ENCODE measurements around the gene CDK9.

Gene CDK9

DNA sequence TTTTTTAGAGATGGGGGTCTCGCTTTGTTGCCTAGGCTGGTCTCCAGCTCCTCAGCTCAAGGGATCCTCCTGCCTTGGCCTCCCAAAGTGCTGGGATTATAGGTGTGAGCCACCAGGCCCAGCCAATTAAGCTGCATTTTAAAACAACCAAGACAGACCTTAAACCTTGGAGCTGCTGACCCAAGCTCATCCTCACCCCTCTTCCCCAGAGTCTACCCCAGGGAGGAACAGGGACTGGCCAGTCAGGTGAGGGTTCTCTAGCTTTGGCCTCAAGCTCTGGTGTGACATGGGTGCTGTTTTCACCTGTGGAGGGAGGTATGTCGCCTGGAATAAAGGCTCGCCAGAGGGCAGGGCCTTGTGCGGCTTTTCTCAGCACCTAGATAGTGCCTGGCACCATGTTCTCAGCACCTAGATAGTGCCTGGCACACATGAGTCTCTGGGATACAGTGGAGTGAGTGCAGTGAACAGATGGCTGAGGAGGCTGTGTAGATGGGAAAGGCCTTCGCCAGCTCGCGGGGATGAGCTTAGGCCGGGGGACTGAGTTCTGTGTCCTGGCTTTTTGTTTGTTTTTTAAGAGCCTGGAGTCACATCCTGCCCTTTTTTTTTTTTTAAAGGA, 7.4 kb downstream of the CDK9 start:
- peaks cover 9% of the 10 kb centered on the region for H3K4me1 ChIP-seq (ENCODE audit: control insufficient read depth, insufficient read depth, low read length)
- no peak overlapping the region for H3K4me3 ChIP-seq (ENCODE audit: low read length in 2 of 2)
- no peaks in the 10 kb centered on the region for H3K27me3 ChIP-seq (ENCODE audit: control insufficient read depth in 1 of 2, insufficient read depth in 2 of 2, low read length in 2 of 2)
- H3K27ac ChIP-seq (ENCODE audit: low read length) = no peak overlapping the region
- peaks cover 28 to 35% of the 10 kb centered on the region in 2 donors for H3K36me3 ChIP-seq (ENCODE audit: control insufficient read depth in 2 of 2, insufficient read depth in 2 of 2, low read length in 2 of 2)
- H3K9me3 ChIP-seq (ENCODE audit: control insufficient read depth in 2 of 2, low read length in 2 of 2) = no peaks in the 10 kb centered on the region
- H3K9ac ChIP-seq (ENCODE audit: low read length in 2 of 2) = peak overlapping the region in 1 of 2 donors; percentile 21

DNA sequence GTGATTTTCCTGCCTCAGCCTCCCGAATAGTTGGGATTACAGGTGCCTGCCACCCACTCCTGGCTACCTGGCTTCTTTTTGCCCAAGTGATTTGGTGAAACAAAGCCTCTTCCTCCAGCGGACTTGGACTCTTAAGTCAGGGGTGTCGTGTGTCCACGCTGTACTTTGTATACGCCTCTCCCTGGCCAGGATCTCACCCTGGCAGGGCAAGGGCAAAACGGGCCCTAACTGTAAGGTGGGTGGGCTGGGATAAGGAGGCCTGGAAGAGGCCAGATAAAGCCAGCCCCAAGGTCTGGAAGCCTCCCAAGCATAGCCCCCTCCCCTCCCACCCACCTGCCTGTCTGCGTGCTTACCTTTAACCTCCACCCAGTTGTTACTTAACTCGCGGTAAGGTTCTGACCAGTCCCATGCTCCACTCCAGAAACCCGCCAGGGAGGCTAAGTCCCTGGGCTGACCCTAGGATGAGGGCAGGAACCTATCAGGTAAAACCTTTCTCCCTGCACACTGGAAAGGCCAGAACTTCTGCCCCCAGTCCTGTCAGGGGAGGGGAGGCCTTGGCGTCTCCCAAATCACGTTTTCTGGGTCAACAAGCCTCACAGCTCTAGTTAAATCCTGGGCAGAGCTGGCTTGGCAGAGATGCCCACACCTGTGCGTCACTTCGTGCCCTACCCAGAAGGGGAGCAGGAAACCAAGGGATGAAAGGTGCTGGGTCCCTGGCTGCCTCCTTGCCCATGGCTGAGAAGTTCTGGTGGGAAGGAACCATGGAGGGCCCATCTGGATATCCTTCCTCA, 8.4 kb downstream of the CDK9 start:
- H3K36me3 ChIP-seq (ENCODE audit: control insufficient read depth in 2 of 2, insufficient read depth in 2 of 2, low read length in 2 of 2) = peaks cover 18 to 26% of the 10 kb centered on the region in 2 donors
- H3K4me3 ChIP-seq (ENCODE audit: low read length in 2 of 2) = no peak overlapping the region
- no peak overlapping the region for H3K27ac ChIP-seq (ENCODE audit: low read length)
- H3K27me3 ChIP-seq (ENCODE audit: control insufficient read depth in 1 of 2, insufficient read depth in 2 of 2, low read length in 2 of 2) = no peaks in the 10 kb centered on the region
- H3K4me1 ChIP-seq (ENCODE audit: control insufficient read depth, insufficient read depth, low read length) = peaks cover 9% of the 10 kb centered on the region
- H3K9me3 ChIP-seq (ENCODE audit: control insufficient read depth in 2 of 2, low read length in 2 of 2) = no peaks in the 10 kb centered on the region
- no peak overlapping the region for H3K9ac ChIP-seq (ENCODE audit: low read length in 2 of 2)

DNA sequence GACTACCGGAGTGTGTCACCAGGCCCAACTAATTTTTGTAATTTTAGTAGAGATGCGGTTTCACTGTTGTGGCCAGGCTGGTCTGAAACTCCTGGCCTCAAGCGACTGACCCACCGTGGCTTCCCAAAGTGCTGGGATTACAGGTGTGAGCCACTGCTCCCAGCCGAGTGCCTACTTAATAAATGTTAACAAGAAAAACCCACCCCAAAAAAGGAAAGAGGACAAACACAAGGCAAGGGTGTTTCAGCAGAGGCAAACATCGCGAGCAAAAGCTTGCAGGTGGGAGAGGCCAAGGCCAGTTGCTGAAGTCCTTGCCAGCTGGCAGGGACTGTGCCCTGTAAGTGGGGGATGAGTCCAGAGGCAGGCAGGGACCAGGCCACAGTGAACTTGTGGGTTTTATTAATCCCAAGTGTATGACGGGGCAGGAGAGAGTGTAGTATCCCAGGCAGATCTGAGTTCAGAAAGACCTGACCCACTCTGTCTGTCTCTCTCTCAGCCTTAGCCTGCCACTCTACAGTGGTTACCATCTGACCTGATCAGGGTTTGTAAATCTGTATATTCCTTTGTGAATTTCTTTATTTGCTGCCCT, 10.5 kb downstream of the CDK9 start:
- H3K27ac ChIP-seq (ENCODE audit: low read length) = no peak overlapping the region
- no peak overlapping the region for H3K4me3 ChIP-seq (ENCODE audit: low read length in 2 of 2)
- H3K9me3 ChIP-seq (ENCODE audit: control insufficient read depth in 2 of 2, low read length in 2 of 2) = no peaks in the 10 kb centered on the region
- no peak overlapping the region for H3K9ac ChIP-seq (ENCODE audit: low read length in 2 of 2)
- H3K36me3 ChIP-seq (ENCODE audit: control insufficient read depth in 2 of 2, insufficient read depth in 2 of 2, low read length in 2 of 2) = peaks cover 0 to 10% of the 10 kb centered on the region in 2 donors
- H3K4me1 ChIP-seq (ENCODE audit: control insufficient read depth, insufficient read depth, low read length) = peaks cover 9% of the 10 kb centered on the region
- no peaks in the 10 kb centered on the region for H3K27me3 ChIP-seq (ENCODE audit: control insufficient read depth in 1 of 2, insufficient read depth in 2 of 2, low read length in 2 of 2)

DNA sequence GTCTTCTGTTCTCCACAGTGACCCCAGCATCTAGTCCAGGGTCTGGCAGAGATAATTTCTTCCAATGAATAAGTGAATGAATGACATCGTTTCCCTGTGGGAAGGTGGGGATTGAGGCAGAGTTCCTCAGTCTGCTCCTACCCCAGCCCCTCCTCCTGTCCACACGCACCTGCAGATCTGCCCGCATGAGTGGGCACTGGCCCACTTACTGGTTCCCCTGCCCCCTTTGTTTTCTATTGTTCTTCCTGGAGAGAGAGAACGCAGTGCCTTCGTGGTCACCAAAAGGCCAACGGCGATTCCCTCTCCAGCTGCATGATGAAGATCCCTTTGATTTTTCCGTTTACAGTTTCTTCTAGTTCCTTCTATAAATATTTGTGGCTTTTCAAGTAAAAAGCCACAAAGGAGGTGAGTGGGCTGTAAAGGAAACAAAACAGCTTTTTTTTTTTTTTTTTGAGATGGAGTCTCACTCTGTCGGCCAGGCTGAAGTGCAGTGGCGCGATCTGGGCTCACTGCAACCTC, 11.1 kb downstream of the CDK9 start:
- no peak overlapping the region for H3K27ac ChIP-seq (ENCODE audit: low read length)
- H3K9ac ChIP-seq (ENCODE audit: low read length in 2 of 2) = peak overlapping the region in 1 of 2 donors; percentile 29
- H3K9me3 ChIP-seq (ENCODE audit: control insufficient read depth in 2 of 2, low read length in 2 of 2) = no peaks in the 10 kb centered on the region
- H3K4me3 ChIP-seq (ENCODE audit: low read length in 2 of 2) = no peak overlapping the region
- peaks cover 0 to 6% of the 10 kb centered on the region in 2 donors for H3K36me3 ChIP-seq (ENCODE audit: control insufficient read depth in 2 of 2, insufficient read depth in 2 of 2, low read length in 2 of 2)
- peaks cover 10% of the 10 kb centered on the region for H3K4me1 ChIP-seq (ENCODE audit: control insufficient read depth, insufficient read depth, low read length)
- H3K27me3 ChIP-seq (ENCODE audit: control insufficient read depth in 1 of 2, insufficient read depth in 2 of 2, low read length in 2 of 2) = no peaks in the 10 kb centered on the region

DNA sequence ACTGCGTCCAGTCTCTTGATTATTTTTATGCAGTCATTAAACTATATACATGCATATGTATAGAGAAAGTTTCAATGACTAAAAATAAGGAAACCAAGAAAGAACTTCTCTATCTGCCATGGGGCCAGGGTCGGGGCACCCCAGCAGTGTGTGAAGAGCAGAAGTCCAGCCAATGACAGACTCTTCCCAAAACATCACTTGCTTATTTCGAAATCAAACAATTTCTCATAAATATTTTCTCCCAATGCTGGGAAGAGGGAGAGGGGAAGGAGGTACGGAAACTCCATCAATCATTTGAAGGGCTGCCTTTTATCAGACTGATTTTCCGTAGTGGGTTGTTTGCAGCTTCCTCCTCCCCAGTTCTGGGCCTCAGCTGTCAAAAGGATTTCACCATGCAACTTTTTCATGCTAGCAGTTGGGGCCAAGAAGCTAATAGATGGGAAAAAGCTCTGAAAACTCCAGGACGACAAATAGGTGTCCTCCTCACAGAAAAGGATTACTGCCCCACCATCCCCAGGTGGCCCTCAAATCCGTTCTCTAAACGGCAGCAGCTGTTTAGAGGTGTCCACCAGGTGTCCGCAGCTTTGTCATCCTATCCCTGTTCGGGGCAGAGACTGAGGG, 16.2 kb downstream of the CDK9 start:
- Histone ChIP-seq H3K27me3 (ENCODE audit: control insufficient read depth in 1 of 2, insufficient read depth in 2 of 2, low read length in 2 of 2) (no peaks in the 10 kb centered on the region), H3K9me3 (ENCODE audit: control insufficient read depth in 2 of 2, low read length in 2 of 2) (no peaks in the 10 kb centered on the region), H3K4me1 (ENCODE audit: control insufficient read depth, insufficient read depth, low read length) (peaks cover 29% of the 10 kb centered on the region), H3K9ac (ENCODE audit: low read length in 2 of 2) (peak overlapping the region; percentile 43 to 80), H3K27ac (ENCODE audit: low read length) (peak overlapping the region; percentile 81), H3K4me3 (ENCODE audit: low read length in 2 of 2) (peak overlapping the region; percentile 54 to 86), H3K36me3 (ENCODE audit: control insufficient read depth in 2 of 2, insufficient read depth in 2 of 2, low read length in 2 of 2) (peaks cover 3 to 7% of the 10 kb centered on the region in 2 donors)

DNA sequence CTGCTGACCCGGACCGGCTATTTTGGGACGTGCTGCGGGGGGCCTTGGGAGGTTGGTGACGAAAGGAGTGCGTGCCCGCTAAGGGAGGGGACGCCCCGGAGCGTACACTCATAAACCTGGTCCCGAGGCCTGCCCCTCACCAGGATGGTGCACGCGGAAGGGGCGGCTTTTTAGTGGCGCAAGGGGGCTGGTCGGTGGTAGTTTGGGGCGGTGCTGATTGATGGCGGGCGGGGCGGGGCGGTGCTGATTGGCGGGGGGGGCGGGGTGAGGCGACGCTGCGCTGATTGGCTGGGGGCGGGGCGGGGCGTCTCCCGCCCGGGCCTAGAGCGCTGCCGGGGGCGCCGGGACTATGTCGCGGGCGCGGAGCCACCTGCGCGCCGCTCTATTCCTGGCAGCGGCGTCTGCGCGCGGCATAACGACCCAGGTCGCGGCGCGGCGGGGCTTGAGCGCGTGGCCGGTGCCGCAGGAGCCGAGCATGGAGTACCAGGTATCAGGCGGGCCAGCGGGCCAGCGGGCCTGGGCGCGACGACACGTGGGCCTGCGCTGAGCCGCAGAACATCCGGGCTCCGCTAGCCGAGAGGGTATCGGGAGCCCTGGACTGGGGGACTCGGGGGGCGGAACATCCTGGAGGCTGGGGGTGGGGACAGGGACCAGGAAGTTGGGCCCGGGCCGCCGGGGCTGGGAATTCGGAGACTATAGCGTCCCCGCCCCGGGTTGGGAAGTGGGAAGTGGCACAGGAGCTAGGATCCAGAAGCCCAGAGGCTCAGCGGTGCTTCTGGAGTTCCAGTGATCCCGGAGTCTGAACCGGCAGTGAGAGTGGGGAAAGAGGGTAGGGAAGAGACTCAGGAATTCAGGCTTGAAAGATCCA, 17.0 kb downstream of the CDK9 start, which contains the start of gene FPGS:
Gene FPGS (plus strand): TSS at position 307 of the 868 bp plus-strand sequence. CDS start 43 bp downstream, at position 350.
- H3K27ac ChIP-seq (ENCODE audit: low read length) = peak within 1 kb of the TSS; percentile 81
- no peaks in the 10 kb centered on the region for H3K27me3 ChIP-seq (ENCODE audit: control insufficient read depth in 1 of 2, insufficient read depth in 2 of 2, low read length in 2 of 2)
- H3K4me1 ChIP-seq (ENCODE audit: control insufficient read depth, insufficient read depth, low read length) = peaks cover 34% of the 10 kb centered on the region
- no peaks in the 10 kb centered on the region for H3K9me3 ChIP-seq (ENCODE audit: control insufficient read depth in 2 of 2, low read length in 2 of 2)
- H3K4me3 ChIP-seq (ENCODE audit: low read length in 2 of 2) = peak within 1 kb of the TSS; percentile 69 to 86
- H3K9ac ChIP-seq (ENCODE audit: low read length in 2 of 2) = peak within 1 kb of the TSS; percentile 75 to 94
- H3K36me3 ChIP-seq (ENCODE audit: control insufficient read depth in 2 of 2, insufficient read depth in 2 of 2, low read length in 2 of 2) = peaks cover 9 to 13% of the 10 kb centered on the region in 2 donors

DNA sequence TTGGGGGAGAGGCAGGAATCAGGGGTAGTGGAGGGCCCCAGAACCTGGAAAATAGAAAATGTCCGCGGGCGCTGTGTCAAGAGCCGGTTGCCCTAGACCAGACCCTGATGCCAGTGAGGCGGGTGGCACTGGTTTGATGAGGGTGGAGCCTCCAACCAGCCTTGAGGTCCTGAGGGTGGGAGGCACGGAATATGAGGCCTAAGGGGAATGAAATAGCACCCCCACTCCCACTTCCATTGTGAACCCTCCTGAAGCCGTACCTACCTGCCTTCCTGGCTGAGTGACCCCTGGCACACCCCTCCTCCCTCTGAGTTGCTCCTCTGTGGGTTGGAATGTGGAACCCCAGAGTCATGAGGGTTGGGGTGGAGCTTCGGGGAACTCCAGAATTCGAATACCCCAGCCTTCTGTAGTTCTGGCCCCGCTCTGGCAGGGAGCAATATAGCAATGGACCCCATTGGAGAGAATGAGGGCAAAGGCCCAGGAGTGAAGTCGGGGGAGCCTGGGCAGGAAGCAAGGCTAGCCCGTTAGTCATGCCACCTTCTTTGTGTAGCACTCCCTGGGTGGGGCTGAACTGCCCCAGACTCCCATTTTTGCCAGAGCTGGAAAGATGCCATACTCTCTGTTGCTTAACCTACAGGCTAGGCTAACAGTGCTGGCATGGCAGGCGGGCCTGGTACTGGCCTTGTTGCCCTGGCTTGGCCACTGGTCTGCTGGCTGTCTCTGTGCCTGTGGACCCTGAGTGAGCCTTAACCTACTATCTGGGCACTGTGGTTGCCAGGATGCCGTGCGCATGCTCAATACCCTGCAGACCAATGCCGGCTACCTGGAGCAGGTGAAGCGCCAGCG, 17.9 kb downstream of the CDK9 start:
- peaks cover 13 to 22% of the 10 kb centered on the region in 2 donors for H3K36me3 ChIP-seq (ENCODE audit: control insufficient read depth in 2 of 2, insufficient read depth in 2 of 2, low read length in 2 of 2)
- H3K9me3 ChIP-seq (ENCODE audit: control insufficient read depth in 2 of 2, low read length in 2 of 2) = no peaks in the 10 kb centered on the region
- H3K27ac ChIP-seq (ENCODE audit: low read length) = peak overlapping the region; percentile 81
- peaks cover 34% of the 10 kb centered on the region for H3K4me1 ChIP-seq (ENCODE audit: control insufficient read depth, insufficient read depth, low read length)
- peak overlapping the region; percentile 69 to 86 for H3K4me3 ChIP-seq (ENCODE audit: low read length in 2 of 2)
- no peaks in the 10 kb centered on the region for H3K27me3 ChIP-seq (ENCODE audit: control insufficient read depth in 1 of 2, insufficient read depth in 2 of 2, low read length in 2 of 2)
- peak overlapping the region; percentile 75 to 94 for H3K9ac ChIP-seq (ENCODE audit: low read length in 2 of 2)

DNA sequence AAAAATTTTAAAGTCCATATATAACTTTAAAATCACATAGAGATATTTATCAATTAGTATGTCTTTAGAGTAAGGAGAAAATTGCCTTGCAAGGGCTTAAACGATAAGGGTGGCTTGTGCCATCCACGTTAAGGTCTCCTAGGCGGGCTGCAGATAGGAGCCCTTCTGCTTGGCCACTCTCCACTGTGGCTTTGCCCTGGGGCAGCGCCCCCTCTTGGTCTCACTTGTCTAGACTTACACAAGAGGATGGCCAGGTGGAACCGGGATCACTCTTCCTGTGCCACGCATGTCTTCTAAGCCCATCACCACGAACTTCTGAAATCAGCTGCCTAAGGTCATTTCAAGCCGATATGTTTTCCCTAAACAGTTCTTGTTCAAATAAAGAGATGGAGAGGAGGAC, 19.8 kb downstream of the CDK9 start:
- Histone ChIP-seq H3K4me3 (ENCODE audit: low read length in 2 of 2) (no peak overlapping the region), H3K27me3 (ENCODE audit: control insufficient read depth in 1 of 2, insufficient read depth in 2 of 2, low read length in 2 of 2) (no peaks in the 10 kb centered on the region), H3K9me3 (ENCODE audit: control insufficient read depth in 2 of 2, low read length in 2 of 2) (no peaks in the 10 kb centered on the region), H3K27ac (ENCODE audit: low read length) (no peak overlapping the region), H3K9ac (ENCODE audit: low read length in 2 of 2) (no peak overlapping the region), H3K4me1 (ENCODE audit: control insufficient read depth, insufficient read depth, low read length) (peaks cover 34% of the 10 kb centered on the region), H3K36me3 (ENCODE audit: control insufficient read depth in 2 of 2, insufficient read depth in 2 of 2, low read length in 2 of 2) (peaks cover 13 to 31% of the 10 kb centered on the region in 2 donors)

DNA sequence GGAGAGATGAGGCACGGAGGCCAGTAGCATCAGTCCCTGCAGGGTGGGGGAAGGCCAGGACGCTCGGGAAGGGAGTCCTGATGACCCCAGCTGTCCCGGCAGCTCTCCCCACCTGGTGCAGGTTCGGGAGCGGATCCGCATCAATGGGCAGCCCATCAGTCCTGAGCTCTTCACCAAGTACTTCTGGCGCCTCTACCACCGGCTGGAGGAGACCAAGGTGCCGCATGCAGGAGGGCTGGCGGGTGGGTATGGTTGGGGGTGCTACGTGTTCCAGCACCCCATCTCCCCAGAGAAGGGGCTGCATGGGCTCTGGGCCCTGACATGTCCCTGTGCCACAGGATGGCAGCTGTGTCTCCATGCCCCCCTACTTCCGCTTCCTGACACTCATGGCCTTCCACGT, 21.0 kb downstream of the CDK9 start:
- H3K4me3 ChIP-seq (ENCODE audit: low read length in 2 of 2) = no peak overlapping the region
- H3K9me3 ChIP-seq (ENCODE audit: control insufficient read depth in 2 of 2, low read length in 2 of 2) = no peaks in the 10 kb centered on the region
- H3K27me3 ChIP-seq (ENCODE audit: control insufficient read depth in 1 of 2, insufficient read depth in 2 of 2, low read length in 2 of 2) = no peaks in the 10 kb centered on the region
- no peak overlapping the region for H3K9ac ChIP-seq (ENCODE audit: low read length in 2 of 2)
- no peak overlapping the region for H3K27ac ChIP-seq (ENCODE audit: low read length)
- H3K4me1 ChIP-seq (ENCODE audit: control insufficient read depth, insufficient read depth, low read length) = peaks cover 33% of the 10 kb centered on the region
- H3K36me3 ChIP-seq (ENCODE audit: control insufficient read depth in 2 of 2, insufficient read depth in 2 of 2, low read length in 2 of 2) = peaks cover 13 to 34% of the 10 kb centered on the region in 2 donors

Measured in stomach smooth muscle (tissue), 2 donors.